Suprapubic skin (tissue), 4 donors: ENCODE data around the gene ABTB1. TPM values are rescaled to one million over a fixed set of nuclear protein-coding genes. Genes with fewer than 3 reads are reported as not detected.

Source experiments
- DNase-seq, 2 donors: peaks; one replicate each; pipeline ENCODE4 v3.0.0-alpha.2; 2019; ENCODE audit warnings: low spot score in 2 of 2
- H3K27ac ChIP-seq: fragments of 200-600 bp; sonication (generic); one replicate; pipeline ENCODE4 v1.5.1; 2019
- H3K27me3 ChIP-seq: fragments of 200-600 bp; sonication (generic); one replicate; pipeline ENCODE4 v1.5.1; 2019
- H3K36me3 ChIP-seq: fragments of 200-600 bp; sonication (generic); one replicate; pipeline ENCODE4 v1.5.1; 2019
- H3K4me1 ChIP-seq: fragments of 200-600 bp; sonication (generic); one replicate; pipeline ENCODE4 v1.5.1; 2019
- H3K4me3 ChIP-seq: fragments of 200-600 bp; sonication (generic); one replicate; pipeline ENCODE4 v1.5.1; 2019; ENCODE audit warnings: mild to moderate bottlenecking
- H3K9me3 ChIP-seq: fragments of 200-600 bp; sonication (generic); one replicate; pipeline ENCODE4 v1.5.1; 2019
- EP300 ChIP-seq: sonication (generic); formaldehyde crosslinking; IDR thresholded peaks from one replicate; pipeline ENCODE4 v1.6.1; 2017; ENCODE audit warnings: antibody characterized with exemption
- POLR2A ChIP-seq, 2 donors: fragments of 450-650 bp; IDR thresholded peaks; one replicate each; pipeline ENCODE4 v1.6.1; 2017; ENCODE audit warnings: antibody characterized with exemption in 2 of 2, mild to moderate bottlenecking in 2 of 2, moderate library complexity in 2 of 2
- POLR2AphosphoS5 ChIP-seq, 3 donors: sonication (generic); formaldehyde crosslinking; IDR thresholded peaks; one replicate each; pipeline ENCODE4 v1.6.1; 2017; ENCODE audit warnings: antibody characterized with exemption in 3 of 3
- WGBS: methylation state at CpG from one replicate; pipeline ENCODE4 v1.1.5; 2018; 5-methylcytosine and 5-hydroxymethylcytosine counted together
- total RNA-seq, 4 donors: library from RNA; depleted of rRNA; stranded (reverse); fragments of >200 nt; gene quantifications; one replicate each; pipeline ENCODE4 v1.1.0, GENCODE V29; 2016
- TF ChIP-seq, protein P1 (sequence below), 2 donors: fragments of 200-600 bp in 1 of 2; fragments of 450-650 bp in 1 of 2; sonication (generic) in 1 of 2; IDR thresholded peaks; one replicate each; pipeline ENCODE4 v1.5.1; 2016 to 2019; ENCODE audit warnings: antibody characterized with exemption in 2 of 2, mild to moderate bottlenecking in 1 of 2, moderate library complexity in 1 of 2

The ABTB1 gene
- total RNA-seq, 4 donors from 2014 or later, result 19.9 to 66.1 (median 35.8) TPM

DNA sequence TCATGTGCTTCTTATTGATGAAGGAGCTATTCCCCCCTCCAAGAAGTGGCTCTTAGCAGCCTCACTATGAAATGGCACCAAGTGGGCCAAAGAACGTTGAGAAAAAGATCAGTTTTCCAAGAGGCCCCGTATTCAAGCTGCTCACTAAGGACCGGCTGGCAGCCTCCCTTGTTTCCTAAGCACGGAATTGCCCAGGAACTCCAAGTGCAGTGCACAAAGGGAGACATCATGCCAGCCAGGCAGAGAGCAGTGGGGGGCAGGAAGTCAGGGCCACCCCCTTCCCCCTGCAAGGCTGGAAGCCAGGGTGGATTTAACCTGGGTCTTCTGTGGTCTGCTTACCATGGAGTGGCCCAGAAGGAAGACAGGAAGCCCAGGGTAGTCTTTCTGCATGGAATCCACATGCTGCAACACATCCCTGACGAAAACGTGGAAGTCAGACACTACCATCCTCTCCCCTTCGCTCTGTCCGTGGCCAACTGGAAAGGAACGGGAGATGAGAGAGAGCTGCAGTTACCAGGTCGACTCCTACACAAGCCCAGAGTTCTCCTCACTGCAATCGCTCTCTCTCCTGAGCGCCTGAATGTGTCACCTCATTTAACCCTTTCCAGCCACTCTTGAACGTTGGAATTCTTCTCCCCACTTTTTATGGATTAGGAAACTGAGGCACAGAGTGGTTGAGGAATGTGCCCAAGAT is 49.5 kb downstream of the ABTB1 start:
- peak in 1 of 2 donors; percentile 29 for DNase-seq
- no peak overlapping the region for H3K4me3 ChIP-seq
- peaks cover 5% of the 10 kb centered on the region for H3K36me3 ChIP-seq
- WGBS, result 58% methylated on average over 12 of the region's 13 CpGs
- H3K27me3 ChIP-seq, result no peaks in the 10 kb centered on the region
- peaks cover 18% of the 10 kb centered on the region for H3K4me1 ChIP-seq
- TF ChIP-seq, protein P1, sequence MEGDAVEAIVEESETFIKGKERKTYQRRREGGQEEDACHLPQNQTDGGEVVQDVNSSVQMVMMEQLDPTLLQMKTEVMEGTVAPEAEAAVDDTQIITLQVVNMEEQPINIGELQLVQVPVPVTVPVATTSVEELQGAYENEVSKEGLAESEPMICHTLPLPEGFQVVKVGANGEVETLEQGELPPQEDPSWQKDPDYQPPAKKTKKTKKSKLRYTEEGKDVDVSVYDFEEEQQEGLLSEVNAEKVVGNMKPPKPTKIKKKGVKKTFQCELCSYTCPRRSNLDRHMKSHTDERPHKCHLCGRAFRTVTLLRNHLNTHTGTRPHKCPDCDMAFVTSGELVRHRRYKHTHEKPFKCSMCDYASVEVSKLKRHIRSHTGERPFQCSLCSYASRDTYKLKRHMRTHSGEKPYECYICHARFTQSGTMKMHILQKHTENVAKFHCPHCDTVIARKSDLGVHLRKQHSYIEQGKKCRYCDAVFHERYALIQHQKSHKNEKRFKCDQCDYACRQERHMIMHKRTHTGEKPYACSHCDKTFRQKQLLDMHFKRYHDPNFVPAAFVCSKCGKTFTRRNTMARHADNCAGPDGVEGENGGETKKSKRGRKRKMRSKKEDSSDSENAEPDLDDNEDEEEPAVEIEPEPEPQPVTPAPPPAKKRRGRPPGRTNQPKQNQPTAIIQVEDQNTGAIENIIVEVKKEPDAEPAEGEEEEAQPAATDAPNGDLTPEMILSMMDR (IDR thresholded peaks at IDR 0.05), result no peak
- no peak for TF ChIP-seq POLR2A (IDR thresholded peaks at IDR 0.05)
- no peak for TF ChIP-seq POLR2AphosphoS5 (IDR thresholded peaks at IDR 0.05)
- no peak for TF ChIP-seq EP300
- H3K9me3 ChIP-seq, result no peaks in the 10 kb centered on the region
- H3K27ac ChIP-seq, result no peak overlapping the region

DNA sequence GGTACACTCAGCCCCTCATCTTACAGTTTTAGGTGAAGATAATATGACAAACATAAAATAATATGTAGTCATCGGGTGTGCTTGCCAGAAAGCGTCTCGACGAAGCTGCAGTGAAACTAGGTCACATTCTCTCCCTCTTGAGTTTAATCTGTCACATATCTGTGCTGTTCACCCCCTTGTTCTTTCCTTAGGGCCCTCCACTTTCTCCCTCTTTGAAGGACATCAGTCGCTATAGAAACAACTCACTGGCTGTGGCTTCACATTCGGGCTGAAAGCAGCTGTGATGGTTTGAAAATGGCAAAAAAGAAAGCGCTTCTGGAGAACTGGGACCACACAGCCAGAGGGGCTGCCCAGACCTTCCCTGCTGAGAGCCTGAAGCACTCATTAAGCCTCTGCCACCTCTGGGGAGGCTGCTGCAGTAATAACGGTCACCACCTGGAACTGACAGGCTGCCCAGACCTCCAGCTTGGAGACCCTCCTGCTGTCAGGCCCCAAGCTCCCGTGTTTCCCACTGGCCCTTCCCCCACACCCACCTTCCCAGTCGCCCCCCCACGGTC is 50.3 kb downstream of the ABTB1 start:
- 59% methylated on average over 11 of the region's 11 CpGs for WGBS
- no peaks in the 10 kb centered on the region for H3K9me3 ChIP-seq
- TF ChIP-seq, protein P1 (IDR thresholded peaks at IDR 0.05), result no peak
- TF ChIP-seq POLR2AphosphoS5 (IDR thresholded peaks at IDR 0.05) (no peak), POLR2A (IDR thresholded peaks at IDR 0.05) (no peak), EP300 (no peak)
- H3K27ac ChIP-seq, result peak overlapping the region; percentile 16
- no peak overlapping the region for H3K4me3 ChIP-seq
- peaks cover 9% of the 10 kb centered on the region for H3K4me1 ChIP-seq
- H3K27me3 ChIP-seq, result no peaks in the 10 kb centered on the region
- peak in 1 of 2 donors; percentile 40 for DNase-seq
- H3K36me3 ChIP-seq, result peaks cover 5% of the 10 kb centered on the region

DNA sequence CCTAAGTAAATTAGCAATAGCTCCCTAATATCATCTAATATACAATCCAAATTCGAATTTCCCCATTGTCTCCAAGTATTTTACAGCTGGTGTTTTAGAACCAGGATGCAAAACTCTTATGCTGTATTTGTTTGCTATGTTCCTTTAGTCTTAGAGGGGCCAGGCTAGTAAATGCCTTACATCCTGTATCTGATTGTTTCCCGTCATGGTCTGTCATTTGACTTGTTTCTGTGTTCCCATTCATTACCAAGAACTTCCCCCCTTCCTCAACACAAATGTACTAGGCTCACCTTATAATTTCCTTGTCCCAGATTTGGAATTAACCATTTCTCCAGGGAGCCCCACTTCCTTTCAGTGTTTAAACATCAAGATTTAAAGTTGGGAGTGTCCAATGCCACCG is 54.1 kb downstream of the ABTB1 start:
- WGBS, result 79% methylated on average over 3 of the region's 3 CpGs
- H3K4me3 ChIP-seq, result no peak overlapping the region
- H3K36me3 ChIP-seq, result no peaks in the 10 kb centered on the region
- no peak for DNase-seq
- no peak for TF ChIP-seq EP300
- TF ChIP-seq, protein P1 (IDR thresholded peaks at IDR 0.05), result no peak
- no peak for TF ChIP-seq POLR2AphosphoS5 (IDR thresholded peaks at IDR 0.05)
- no peak for TF ChIP-seq POLR2A (IDR thresholded peaks at IDR 0.05)
- H3K9me3 ChIP-seq, result no peaks in the 10 kb centered on the region
- no peak overlapping the region for H3K27ac ChIP-seq
- H3K27me3 ChIP-seq, result no peaks in the 10 kb centered on the region
- H3K4me1 ChIP-seq, result peaks cover 17% of the 10 kb centered on the region

DNA sequence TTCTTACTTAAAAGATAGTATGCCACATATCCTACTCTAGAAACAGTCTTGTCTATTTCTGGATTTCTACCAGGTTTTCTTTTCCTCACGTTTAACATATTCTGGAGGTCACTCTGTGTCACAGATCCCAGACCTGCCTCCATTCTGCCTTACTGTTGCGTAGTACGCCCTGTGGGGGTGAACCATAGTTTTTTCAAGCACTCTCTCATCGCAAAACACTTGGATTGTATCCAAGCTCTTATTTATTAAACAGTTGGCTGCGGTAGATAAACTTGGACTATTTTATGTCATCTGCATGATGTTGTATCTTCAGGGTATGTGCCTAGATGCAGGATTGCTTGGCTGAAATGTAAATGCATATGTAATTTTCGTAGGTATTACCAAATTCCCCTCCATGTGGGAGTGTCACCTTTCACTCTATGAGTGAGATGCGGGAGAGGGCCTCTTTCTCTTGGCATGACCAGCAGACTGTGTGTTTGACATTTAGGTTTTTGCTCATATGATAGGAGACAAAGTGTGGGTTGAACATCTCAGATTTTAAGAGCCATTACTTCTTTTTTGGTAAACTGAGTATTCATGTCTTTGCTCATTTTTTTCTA is 55.8 kb downstream of the ABTB1 start:
- 68% methylated on average over 7 of the region's 7 CpGs for WGBS

More for the DNA sequence above, 55.8 kb downstream of the ABTB1 start:
- Histone ChIP-seq H3K4me1 (peaks cover 12% of the 10 kb centered on the region), H3K27ac (no peak overlapping the region), H3K36me3 (no peaks in the 10 kb centered on the region), H3K4me3 (no peak overlapping the region), H3K27me3 (no peaks in the 10 kb centered on the region), H3K9me3 (no peaks in the 10 kb centered on the region)
- TF ChIP-seq, protein P1 (IDR thresholded peaks at IDR 0.05), result no peak
- TF ChIP-seq POLR2A (IDR thresholded peaks at IDR 0.05) (no peak), POLR2AphosphoS5 (IDR thresholded peaks at IDR 0.05) (no peak), EP300 (no peak)
- DNase-seq, result peak in 1 of 2 donors; percentile 10
